Measurements from ENCODE around the gene SERPINB13.

Gene SERPINB13

DNA sequence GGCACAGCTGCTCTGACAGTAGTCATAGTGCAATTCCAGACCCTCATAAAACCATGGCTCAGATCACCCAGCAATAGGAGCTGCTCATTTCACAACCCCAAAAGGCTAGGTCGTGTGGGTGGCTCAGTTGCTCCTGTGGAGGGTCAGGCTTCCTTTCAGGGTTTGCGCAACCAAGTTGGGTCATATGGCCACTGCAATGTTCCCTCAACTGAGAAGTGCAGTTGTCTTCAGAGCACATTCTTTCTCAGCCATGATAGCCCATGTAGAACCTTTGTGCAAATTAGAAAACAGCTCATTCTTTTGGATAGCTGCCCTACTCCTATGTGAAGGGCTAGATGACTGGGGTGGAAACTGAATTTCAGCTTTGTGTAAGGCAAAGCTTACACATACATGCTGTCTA lies 3.2 kb downstream of the SERPINB13 start:
- no peaks in the 10 kb centered on the region for H3K36me3 ChIP-seq (ENCODE audit: control insufficient read depth in 2 of 2, insufficient read depth in 2 of 2, low read length in 2 of 2)
- H3K4me3 ChIP-seq (ENCODE audit: low read length in 2 of 2), result no peak overlapping the region
- H3K9ac ChIP-seq (ENCODE audit: low read length in 2 of 2), result no peak overlapping the region
- H3K9me3 ChIP-seq (ENCODE audit: control insufficient read depth in 2 of 2, low read length in 2 of 2), result no peaks in the 10 kb centered on the region
- H3K4me1 ChIP-seq (ENCODE audit: control insufficient read depth, insufficient read depth, low read length), result no peaks in the 10 kb centered on the region
- no peak overlapping the region for H3K27ac ChIP-seq (ENCODE audit: low read length)
- H3K27me3 ChIP-seq (ENCODE audit: control insufficient read depth in 1 of 2, insufficient read depth in 2 of 2, low read length in 2 of 2), result no peaks in the 10 kb centered on the region

DNA sequence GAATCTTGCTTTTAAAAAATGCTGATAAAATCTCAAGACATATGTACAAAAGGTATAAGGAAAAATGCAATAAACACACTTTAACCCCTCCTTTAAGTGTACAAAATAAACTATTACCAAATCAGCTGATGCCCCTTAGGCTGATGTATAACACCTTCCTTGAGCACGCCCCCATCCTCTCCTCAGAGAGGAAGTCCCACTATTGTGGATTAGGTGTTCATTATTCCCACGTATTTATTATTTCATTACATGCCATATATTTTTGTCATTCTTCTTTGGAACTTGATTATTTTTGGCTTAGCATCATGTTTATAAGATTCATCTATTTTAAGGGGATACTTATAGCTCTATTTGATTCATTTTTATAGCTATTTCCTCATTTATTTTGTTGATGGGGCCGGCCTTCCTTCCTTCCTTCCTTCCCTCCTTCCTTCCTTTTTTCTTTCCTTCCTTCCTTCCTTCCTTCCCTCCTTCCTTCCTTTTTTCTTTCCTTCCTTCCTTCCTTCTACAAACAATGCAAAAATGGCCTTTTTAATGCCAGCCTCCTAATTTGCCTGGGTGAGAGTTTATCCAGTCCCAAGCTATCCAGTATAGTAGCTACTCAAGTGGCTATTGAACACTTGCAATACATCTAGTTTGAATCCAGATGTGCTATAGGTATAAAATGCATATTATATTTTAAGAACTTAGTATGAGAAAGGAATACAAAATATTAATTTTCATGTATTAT lies 4.0 kb downstream of the SERPINB13 start:
- Histone ChIP-seq H3K27ac (ENCODE audit: low read length) (no peak overlapping the region), H3K4me1 (ENCODE audit: control insufficient read depth, insufficient read depth, low read length) (no peaks in the 10 kb centered on the region), H3K9ac (ENCODE audit: low read length in 2 of 2) (no peak overlapping the region), H3K4me3 (ENCODE audit: low read length in 2 of 2) (no peak overlapping the region), H3K9me3 (ENCODE audit: control insufficient read depth in 2 of 2, low read length in 2 of 2) (no peaks in the 10 kb centered on the region), H3K27me3 (ENCODE audit: control insufficient read depth in 1 of 2, insufficient read depth in 2 of 2, low read length in 2 of 2) (no peaks in the 10 kb centered on the region), H3K36me3 (ENCODE audit: control insufficient read depth in 2 of 2, insufficient read depth in 2 of 2, low read length in 2 of 2) (no peaks in the 10 kb centered on the region)

GRCh38 chr18:63591725-63592124 lies 4.6 kb downstream of the SERPINB13 start:
- Histone ChIP-seq H3K27ac (ENCODE audit: low read length) (no peak overlapping the region), H3K9ac (ENCODE audit: low read length in 2 of 2) (no peak overlapping the region), H3K27me3 (ENCODE audit: control insufficient read depth in 1 of 2, insufficient read depth in 2 of 2, low read length in 2 of 2) (no peaks in the 10 kb centered on the region), H3K36me3 (ENCODE audit: control insufficient read depth in 2 of 2, insufficient read depth in 2 of 2, low read length in 2 of 2) (no peaks in the 10 kb centered on the region), H3K9me3 (ENCODE audit: control insufficient read depth in 2 of 2, low read length in 2 of 2) (no peaks in the 10 kb centered on the region), H3K4me3 (ENCODE audit: low read length in 2 of 2) (no peak overlapping the region), H3K4me1 (ENCODE audit: control insufficient read depth, insufficient read depth, low read length) (no peaks in the 10 kb centered on the region)

GRCh38 chr18:63592471-63592870 lies 5.3 kb downstream of the SERPINB13 start:
- H3K9me3 ChIP-seq (ENCODE audit: control insufficient read depth in 2 of 2, low read length in 2 of 2), result no peaks in the 10 kb centered on the region
- H3K27ac ChIP-seq (ENCODE audit: low read length), result no peak overlapping the region
- H3K27me3 ChIP-seq (ENCODE audit: control insufficient read depth in 1 of 2, insufficient read depth in 2 of 2, low read length in 2 of 2), result no peaks in the 10 kb centered on the region
- no peak overlapping the region for H3K4me3 ChIP-seq (ENCODE audit: low read length in 2 of 2)
- no peaks in the 10 kb centered on the region for H3K36me3 ChIP-seq (ENCODE audit: control insufficient read depth in 2 of 2, insufficient read depth in 2 of 2, low read length in 2 of 2)
- H3K4me1 ChIP-seq (ENCODE audit: control insufficient read depth, insufficient read depth, low read length), result no peaks in the 10 kb centered on the region
- no peak overlapping the region for H3K9ac ChIP-seq (ENCODE audit: low read length in 2 of 2)

DNA sequence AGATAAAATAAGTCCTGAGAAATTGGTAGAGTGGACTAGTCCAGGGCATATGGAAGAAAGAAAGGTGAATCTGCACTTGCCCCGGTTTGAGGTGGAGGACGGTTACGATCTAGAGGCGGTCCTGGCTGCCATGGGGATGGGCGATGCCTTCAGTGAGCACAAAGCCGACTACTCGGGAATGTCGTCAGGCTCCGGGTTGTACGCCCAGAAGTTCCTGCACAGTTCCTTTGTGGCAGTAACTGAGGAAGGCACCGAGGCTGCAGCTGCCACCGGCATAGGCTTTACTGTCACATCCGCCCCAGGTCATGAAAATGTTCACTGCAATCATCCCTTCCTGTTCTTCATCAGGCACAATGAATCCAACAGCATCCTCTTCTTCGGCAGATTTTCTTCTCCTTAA lies 9.8 kb downstream of the SERPINB13 start:
- Histone ChIP-seq H3K4me3 (ENCODE audit: low read length in 2 of 2) (no peak overlapping the region), H3K9ac (ENCODE audit: low read length in 2 of 2) (no peak overlapping the region), H3K4me1 (ENCODE audit: control insufficient read depth, insufficient read depth, low read length) (no peaks in the 10 kb centered on the region), H3K27ac (ENCODE audit: low read length) (no peak overlapping the region), H3K36me3 (ENCODE audit: control insufficient read depth in 2 of 2, insufficient read depth in 2 of 2, low read length in 2 of 2) (no peaks in the 10 kb centered on the region), H3K9me3 (ENCODE audit: control insufficient read depth in 2 of 2, low read length in 2 of 2) (no peaks in the 10 kb centered on the region), H3K27me3 (ENCODE audit: control insufficient read depth in 1 of 2, insufficient read depth in 2 of 2, low read length in 2 of 2) (no peaks in the 10 kb centered on the region)

DNA sequence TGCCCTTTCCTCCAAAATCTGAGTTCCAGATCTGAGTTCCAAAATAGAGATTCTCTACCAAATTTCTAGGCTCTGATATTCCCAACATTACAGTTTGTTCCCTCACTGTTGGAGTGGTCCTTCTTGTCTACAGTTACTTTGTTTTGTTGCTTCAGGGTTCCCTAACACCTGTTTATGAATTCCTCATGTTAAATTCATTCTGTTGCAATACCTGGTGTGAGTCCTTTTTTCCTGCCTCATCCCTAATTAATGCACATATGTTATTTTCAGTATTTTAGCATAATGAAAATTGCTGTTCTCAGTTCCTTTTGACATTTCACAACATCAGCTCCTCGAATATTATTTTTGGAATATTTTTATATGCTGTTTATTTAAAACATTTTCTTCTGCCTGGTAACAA lies 16.2 kb downstream of the SERPINB13 start:
- Histone ChIP-seq H3K9me3 (ENCODE audit: control insufficient read depth in 2 of 2, low read length in 2 of 2) (no peaks in the 10 kb centered on the region), H3K27ac (ENCODE audit: low read length) (no peak overlapping the region), H3K36me3 (ENCODE audit: control insufficient read depth in 2 of 2, insufficient read depth in 2 of 2, low read length in 2 of 2) (no peaks in the 10 kb centered on the region), H3K4me3 (ENCODE audit: low read length in 2 of 2) (no peak overlapping the region), H3K9ac (ENCODE audit: low read length in 2 of 2) (no peak overlapping the region), H3K4me1 (ENCODE audit: control insufficient read depth, insufficient read depth, low read length) (no peaks in the 10 kb centered on the region), H3K27me3 (ENCODE audit: control insufficient read depth in 1 of 2, insufficient read depth in 2 of 2, low read length in 2 of 2) (no peaks in the 10 kb centered on the region)

DNA sequence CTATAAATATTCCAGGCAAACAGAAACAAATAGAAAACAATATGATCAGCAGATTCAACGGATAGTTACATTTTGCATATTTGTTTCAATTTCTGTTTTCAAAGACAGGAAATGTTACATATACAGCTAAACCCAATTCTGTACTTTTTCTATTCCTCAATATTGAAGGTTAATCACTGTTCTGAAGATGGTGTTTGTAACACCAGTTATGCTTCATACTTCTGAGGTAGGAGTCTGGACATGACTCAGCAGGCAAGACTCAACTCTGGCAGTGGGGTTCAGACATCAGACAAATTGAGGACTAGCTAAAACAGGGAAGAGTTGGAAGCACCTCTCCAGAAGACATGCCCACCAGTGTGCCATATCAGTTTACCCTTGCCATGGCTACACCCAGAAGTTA lies 16.6 kb downstream of the SERPINB13 start:
- Histone ChIP-seq H3K27me3 (ENCODE audit: control insufficient read depth in 1 of 2, insufficient read depth in 2 of 2, low read length in 2 of 2) (no peaks in the 10 kb centered on the region), H3K9me3 (ENCODE audit: control insufficient read depth in 2 of 2, low read length in 2 of 2) (no peaks in the 10 kb centered on the region), H3K27ac (ENCODE audit: low read length) (no peak overlapping the region), H3K4me1 (ENCODE audit: control insufficient read depth, insufficient read depth, low read length) (no peaks in the 10 kb centered on the region), H3K9ac (ENCODE audit: low read length in 2 of 2) (no peak overlapping the region), H3K4me3 (ENCODE audit: low read length in 2 of 2) (no peak overlapping the region), H3K36me3 (ENCODE audit: control insufficient read depth in 2 of 2, insufficient read depth in 2 of 2, low read length in 2 of 2) (no peaks in the 10 kb centered on the region)

DNA sequence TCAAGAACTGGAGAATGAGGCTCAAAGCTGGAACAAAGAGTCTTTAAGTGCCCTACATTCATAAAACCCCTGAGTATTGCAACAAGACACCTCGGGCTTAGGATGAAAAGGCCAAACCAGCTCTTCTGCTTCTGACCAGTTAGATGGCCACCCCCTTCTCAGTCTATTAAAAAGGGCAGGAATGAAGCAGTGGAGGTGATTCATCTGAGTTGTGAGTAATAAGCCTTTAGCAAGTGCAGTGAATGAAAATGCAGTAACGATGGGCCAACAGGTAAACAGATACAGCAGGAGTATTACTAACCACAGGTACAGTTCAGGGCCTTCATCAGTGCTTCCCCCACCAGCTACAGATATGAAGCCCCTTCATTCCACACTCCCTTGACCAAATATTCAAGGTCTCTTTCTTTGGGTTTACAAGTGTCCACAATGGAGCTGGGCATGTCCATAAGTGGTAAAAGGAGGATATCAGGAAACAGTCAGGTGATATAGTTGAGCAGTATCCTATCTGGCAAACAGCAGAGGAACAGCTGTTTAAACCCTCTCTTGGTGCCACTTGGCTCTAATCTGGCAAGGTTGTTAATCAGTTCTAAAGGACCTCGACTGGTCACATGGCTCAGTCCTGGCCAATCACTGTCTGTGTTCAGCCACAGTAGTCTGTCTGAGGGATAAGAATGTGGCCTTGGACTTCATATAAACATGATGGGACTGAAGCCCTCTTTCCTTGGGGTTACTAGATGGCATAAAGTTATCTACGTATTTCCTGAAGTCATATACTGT lies 17.8 kb downstream of the SERPINB13 start:
- H3K4me3 ChIP-seq (ENCODE audit: low read length in 2 of 2), result no peak overlapping the region
- no peaks in the 10 kb centered on the region for H3K36me3 ChIP-seq (ENCODE audit: control insufficient read depth in 2 of 2, insufficient read depth in 2 of 2, low read length in 2 of 2)
- H3K27ac ChIP-seq (ENCODE audit: low read length), result no peak overlapping the region
- H3K9ac ChIP-seq (ENCODE audit: low read length in 2 of 2), result no peak overlapping the region
- H3K27me3 ChIP-seq (ENCODE audit: control insufficient read depth in 1 of 2, insufficient read depth in 2 of 2, low read length in 2 of 2), result no peaks in the 10 kb centered on the region
- H3K9me3 ChIP-seq (ENCODE audit: control insufficient read depth in 2 of 2, low read length in 2 of 2), result no peaks in the 10 kb centered on the region
- H3K4me1 ChIP-seq (ENCODE audit: control insufficient read depth, insufficient read depth, low read length), result no peaks in the 10 kb centered on the region

GRCh38 chr18:63606526-63606925 lies 19.4 kb downstream of the SERPINB13 start:
- Histone ChIP-seq H3K27ac (ENCODE audit: low read length) (peak overlapping the region; percentile 19), H3K9ac (ENCODE audit: low read length in 2 of 2) (no peak overlapping the region), H3K27me3 (ENCODE audit: control insufficient read depth in 1 of 2, insufficient read depth in 2 of 2, low read length in 2 of 2) (no peaks in the 10 kb centered on the region), H3K4me3 (ENCODE audit: low read length in 2 of 2) (no peak overlapping the region), H3K4me1 (ENCODE audit: control insufficient read depth, insufficient read depth, low read length) (no peaks in the 10 kb centered on the region), H3K36me3 (ENCODE audit: control insufficient read depth in 2 of 2, insufficient read depth in 2 of 2, low read length in 2 of 2) (no peaks in the 10 kb centered on the region), H3K9me3 (ENCODE audit: control insufficient read depth in 2 of 2, low read length in 2 of 2) (no peaks in the 10 kb centered on the region)

GRCh38 chr18:63613420-63613819 lies 26.3 kb downstream of the SERPINB13 start:
- Histone ChIP-seq H3K4me3 (ENCODE audit: low read length in 2 of 2) (no peak overlapping the region), H3K9me3 (ENCODE audit: control insufficient read depth in 2 of 2, low read length in 2 of 2) (no peaks in the 10 kb centered on the region), H3K27me3 (ENCODE audit: control insufficient read depth in 1 of 2, insufficient read depth in 2 of 2, low read length in 2 of 2) (no peaks in the 10 kb centered on the region), H3K36me3 (ENCODE audit: control insufficient read depth in 2 of 2, insufficient read depth in 2 of 2, low read length in 2 of 2) (no peaks in the 10 kb centered on the region), H3K9ac (ENCODE audit: low read length in 2 of 2) (no peak overlapping the region), H3K4me1 (ENCODE audit: control insufficient read depth, insufficient read depth, low read length) (peaks cover 3% of the 10 kb centered on the region), H3K27ac (ENCODE audit: low read length) (no peak overlapping the region)

Measured in stomach smooth muscle (tissue), 2 donors.